ENCODE data around the gene SLC9A8. TPM values are rescaled to one million over a fixed set of nuclear protein-coding genes. Genes with fewer than 3 reads are reported as not detected.

SLC9A8 gene
- total and polyA plus RNA-seq, 4 experiments from 2014 or later = 3.4 to 25.6 (median 16.9) TPM

DNA sequence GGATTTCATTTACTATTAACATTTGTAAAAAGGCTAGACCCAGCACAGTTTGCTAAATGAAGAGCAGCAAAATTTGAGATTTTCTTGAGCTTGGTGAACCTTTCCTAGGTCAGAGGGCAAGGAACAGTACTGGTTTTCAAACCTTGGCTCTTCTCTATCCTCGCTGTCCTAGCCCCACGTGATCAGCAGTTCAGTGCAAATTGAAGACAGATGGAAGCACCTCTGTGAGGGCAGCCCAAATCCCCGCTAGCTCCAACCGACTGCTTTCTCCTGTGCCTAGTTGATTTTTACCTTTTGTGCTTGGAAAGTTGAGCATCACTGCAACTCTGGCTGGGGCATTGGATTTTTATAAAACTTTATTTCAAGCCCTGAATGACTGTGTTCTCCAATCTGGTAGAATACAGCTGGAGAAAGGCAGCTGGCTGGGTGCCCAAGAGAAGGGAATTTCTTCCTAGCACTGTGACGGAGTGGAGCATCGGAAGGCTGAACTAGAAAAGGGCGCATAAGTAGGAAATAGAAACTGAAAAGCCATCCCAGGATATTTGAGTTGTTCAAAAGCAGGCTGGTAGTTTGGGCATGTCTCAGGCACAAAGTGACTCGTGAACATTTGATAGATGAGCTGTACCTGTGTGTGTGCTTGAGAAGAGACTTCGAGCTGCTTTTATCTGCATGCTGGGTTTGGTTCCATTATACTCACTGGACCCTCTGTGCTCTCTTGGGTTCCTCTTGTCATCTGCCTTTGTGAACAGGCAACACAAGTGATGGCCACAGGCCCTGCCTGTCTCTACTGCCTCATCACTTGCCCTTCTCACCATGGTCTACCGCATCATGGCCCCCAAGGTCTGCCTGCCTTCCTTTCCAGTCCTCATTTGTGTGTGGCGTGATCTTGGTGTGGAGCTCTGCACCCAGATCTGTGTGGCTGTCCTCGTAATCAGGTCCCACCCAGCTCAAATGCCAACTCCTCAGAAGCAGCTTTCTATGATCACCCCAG lies 125.8 kb downstream of the SLC9A8 start:
- Histone ChIP-seq H3K36me3 (ENCODE audit: insufficient read depth, low read length) (peaks cover 13% of the 10 kb centered on the region), H3K9me3 (ENCODE audit: control insufficient read depth in 1 of 2, low read length in 2 of 2) (no peaks in the 10 kb centered on the region), H3K27me3 (ENCODE audit: insufficient read depth, low read length) (no peaks in the 10 kb centered on the region), H3K27ac (ENCODE audit: low read depth, low read length) (no peak overlapping the region), H3K4me1 (ENCODE audit: insufficient read depth, low read length) (peaks cover 43% of the 10 kb centered on the region), H3K4me3 (ENCODE audit: low read length in 2 of 2) (no peak overlapping the region)
- Mint-ChIP-seq H3K4me1 (peaks cover 44 to 65% (median 51%) of the 10 kb centered on the region in 4 donors), H3K9me3 (no peaks in the 10 kb centered on the region), H3K27ac (peak overlapping the region; percentile 30 to 83 (median 72)), H3K27me3 (no peaks in the 10 kb centered on the region), H3K4me3 (peak overlapping the region; percentile 55 to 99 (median 98)), H3K36me3 (peaks cover 12 to 40% of the 10 kb centered on the region in 2 donors)
- intact Hi-C loops (cut with micrococcal nuclease) = loop anchor here (5.0 kb wide), 1 partner anchor 226 kb away; the partner anchor contains the start of gene B4GALT5
- no peak for DNase-seq
- ChIA-PET CTCF (ENCODE audit: partially characterized antibody) (interaction anchor here (0.6 to 1.6 kb wide), 2 partner anchors 27 to 43 kb away, joined by 3 read pairs; no protein-coding TSS in a partner anchor), POLR2A (ENCODE audit: partially characterized antibody) (interaction anchor here (0.8 to 4.4 kb wide), 3 partner anchors 15 to 126 kb away, joined by 4 to 48 read pairs (median 13); partner anchors contain the start of genes SLC9A8 and SPATA2)

DNA sequence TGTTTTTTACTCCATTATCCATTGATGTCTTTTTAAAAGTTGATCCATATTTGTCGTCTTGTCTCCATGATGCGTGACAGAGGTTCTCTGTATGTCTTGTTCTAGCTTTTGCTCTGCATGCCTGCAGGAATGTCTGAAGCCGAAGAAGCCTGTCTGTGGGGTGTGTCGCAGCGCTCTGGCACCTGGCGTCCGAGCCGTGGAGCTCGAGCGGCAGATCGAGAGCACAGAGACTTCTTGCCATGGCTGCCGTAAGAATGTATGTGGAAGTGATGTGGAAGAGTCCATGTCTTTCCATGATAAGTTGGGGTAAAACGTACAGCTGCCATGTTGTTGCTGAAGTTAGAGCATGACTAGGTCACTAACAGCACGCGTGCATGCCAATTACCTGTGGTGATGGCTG lies 128.8 kb downstream of the SLC9A8 start:
- no peaks in the 10 kb centered on the region for H3K9me3 Mint-ChIP-seq
- ChIA-PET POLR2A (ENCODE audit: partially characterized antibody) (no interaction called here), CTCF (ENCODE audit: partially characterized antibody) (interaction anchor here (1.6 kb wide), 1 partner anchor 11 kb away, joined by 3 read pairs; no protein-coding TSS in a partner anchor)
- H3K4me3 Mint-ChIP-seq = peak overlapping the region in 1 of 8 donors; percentile 57
- peaks cover 23 to 58% of the 10 kb centered on the region in 2 donors for H3K36me3 Mint-ChIP-seq
- H3K4me1 Mint-ChIP-seq = peaks cover 43 to 62% (median 52%) of the 10 kb centered on the region in 4 donors
- Histone ChIP-seq H3K27ac (ENCODE audit: low read depth, low read length) (no peak overlapping the region), H3K27me3 (ENCODE audit: insufficient read depth, low read length) (no peaks in the 10 kb centered on the region), H3K4me1 (ENCODE audit: insufficient read depth, low read length) (peaks cover 33% of the 10 kb centered on the region), H3K4me3 (ENCODE audit: low read length in 2 of 2) (no peak overlapping the region), H3K36me3 (ENCODE audit: insufficient read depth, low read length) (peaks cover 27% of the 10 kb centered on the region), H3K9me3 (ENCODE audit: control insufficient read depth in 1 of 2, low read length in 2 of 2) (no peaks in the 10 kb centered on the region)
- H3K27me3 Mint-ChIP-seq = no peaks in the 10 kb centered on the region
- intact Hi-C loops (cut with micrococcal nuclease) = no loop called here
- no peak for DNase-seq
- H3K27ac Mint-ChIP-seq = peak overlapping the region in 1 of 7 donors; percentile 57

Other genes starting within 250 kb of the SLC9A8 start
- gene PTGIS, start 244.7 kb upstream of the SLC9A8 start, total RNA-seq = not detected
- not detected for gene PTGIS, start 244.7 kb upstream of the SLC9A8 start, polyA plus RNA-seq
- gene B4GALT5, start 99.0 kb upstream of the SLC9A8 start, total RNA-seq = 1 to 10 TPM; 5.5 to 6.2 TPM
- 1 to 10 TPM in 1 of 2 donors, under 1 TPM in 1; 0.43 to 2.4 TPM for gene B4GALT5, start 99.0 kb upstream of the SLC9A8 start, polyA plus RNA-seq
- gene SPATA2, start 102.7 kb downstream of the SLC9A8 start, total RNA-seq = 1 to 10 TPM; 8.7 to 9.3 TPM
- 1 to 10 TPM; 2.6 to 6.9 TPM for gene SPATA2, start 102.7 kb downstream of the SLC9A8 start, polyA plus RNA-seq
- gene RNF114, start 123.6 kb downstream of the SLC9A8 start, total RNA-seq = 100 to 1,000 TPM in 1 of 2 experiments, 10 to 100 TPM in 1; 96.3 to 101 TPM
- 100 to 1,000 TPM; 107 to 177 TPM for gene RNF114, start 123.6 kb downstream of the SLC9A8 start, polyA plus RNA-seq
- gene SNAI1, start 170.2 kb downstream of the SLC9A8 start, total RNA-seq = under 1 TPM; 0.19 to 0.44 TPM
- gene SNAI1, start 170.2 kb downstream of the SLC9A8 start, polyA plus RNA-seq = under 1 TPM; 0.17 to 0.60 TPM